CD14-positive monocyte (primary cell): Measurements from ENCODE around the gene MYO5C. TPM values are rescaled to one million over a fixed set of nuclear protein-coding genes. Genes with fewer than 3 reads are reported as not detected.

ENCODE experiments used
- DNase-seq, 3 donors: peaks; one replicate each; pipeline ENCODE4 v3.0.0-alpha.2; 2011 to 2022
- H2AFZ ChIP-seq: 2 replicates; pipeline ENCODE4 v1.6.0; 2012; ENCODE audit warnings: mild to moderate bottlenecking, low read depth, low read length, inconsistent platforms; ENCODE audit not compliant: insufficient read depth, poor library complexity, severe bottlenecking
- H3K27ac ChIP-seq, 2 donors: 1 replicate in 1 of 2; 2 replicates in 1 of 2; pipeline ENCODE4 v1.5.1; 2012 to 2013; ENCODE audit warnings: low read length in 2 of 2, control low read depth in 1 of 2, inconsistent platforms in 1 of 2, low read depth in 1 of 2, mild to moderate bottlenecking in 1 of 2
- H3K27me3 ChIP-seq, 2 donors: one replicate each; pipeline versions ENCODE4 v1.6.0 to v1.6.1; 2011 to 2013; ENCODE audit warnings: low read length in 2 of 2; ENCODE audit not compliant: control insufficient read depth in 2 of 2, insufficient read depth in 2 of 2
- H3K36me3 ChIP-seq, 2 donors: replicated peaks in 1 of 2; 1 replicate in 1 of 2; 2 replicates in 1 of 2; pipeline versions ENCODE4 v1.5.1 to v1.6.1; 2012 to 2013; ENCODE audit warnings: low read length in 2 of 2, control low read depth in 1 of 2, inconsistent platforms in 1 of 2, mild to moderate bottlenecking in 1 of 2; ENCODE audit not compliant: insufficient read depth in 2 of 2, control insufficient read depth in 1 of 2
- H3K4me1 ChIP-seq, 2 donors: 1 replicate in 1 of 2; 2 replicates in 1 of 2; pipeline versions ENCODE4 v1.5.1 to v1.6.1; 2012 to 2013; ENCODE audit warnings: low read length in 2 of 2, control low read depth in 1 of 2, inconsistent platforms in 1 of 2, mild to moderate bottlenecking in 1 of 2, moderate library complexity in 1 of 2; ENCODE audit not compliant: insufficient read depth in 2 of 2, control insufficient read depth in 1 of 2
- H3K4me2 ChIP-seq: replicated peaks from 2 replicates; pipeline ENCODE3; 2012; ENCODE audit warnings: low read length, moderate library complexity, mild to moderate bottlenecking; ENCODE audit not compliant: poor library complexity, severe bottlenecking; ENCODE audit errors: extremely low read depth
- H3K4me3 ChIP-seq, 3 experiments: fragments of 200-600 bp in 1 of 3; sonication (generic) in 1 of 3; replicated peaks in 1 of 3; 1 replicate in 2 of 3; 2 replicates in 1 of 3; pipeline ENCODE4 v1.5.1; 2011 to 2013; ENCODE audit warnings: low read length in 3 of 3, mild to moderate bottlenecking in 3 of 3, control low read depth in 2 of 3, low read depth in 2 of 3, inconsistent platforms in 1 of 3, moderate library complexity in 1 of 3
- H3K79me2 ChIP-seq: 2 replicates; pipeline ENCODE4 v1.6.0; 2012; ENCODE audit warnings: mild to moderate bottlenecking, control low read depth, inconsistent platforms, low read length, moderate library complexity; ENCODE audit not compliant: insufficient read depth
- H3K9ac ChIP-seq: 2 replicates; pipeline ENCODE4 v1.6.0; 2017; ENCODE audit warnings: low read length, mild to moderate bottlenecking; ENCODE audit not compliant: insufficient read depth, poor library complexity, severe bottlenecking
- H3K9me3 ChIP-seq, 2 donors: replicated peaks in 1 of 2; 1 replicate in 1 of 2; 2 replicates in 1 of 2; pipeline versions ENCODE4 v1.5.1 to v1.6.1; 2012 to 2013; ENCODE audit warnings: low read length in 2 of 2, control low read depth in 1 of 2; ENCODE audit not compliant: control insufficient read depth in 1 of 2, insufficient read depth in 1 of 2
- H4K20me1 ChIP-seq: 2 replicates; pipeline ENCODE4 v1.6.0; 2012; ENCODE audit warnings: mild to moderate bottlenecking, low read length, control low read depth, moderate library complexity; ENCODE audit not compliant: insufficient read depth
- H3K27ac Mint-ChIP-seq, 7 donors: one replicate each; pipeline ENCODE4 v1.8.0; 2020; ENCODE audit warnings: mild to moderate bottlenecking in 7 of 7, mixed read lengths in 7 of 7, moderate library complexity in 6 of 7, inconsistent platforms in 2 of 7
- H3K27me3 Mint-ChIP-seq, 3 donors: one replicate each; pipeline ENCODE4 v1.8.0; 2021 to 2022; ENCODE audit warnings: low read depth in 3 of 3, mild to moderate bottlenecking in 3 of 3, mixed read lengths in 3 of 3, moderate library complexity in 3 of 3, inconsistent platforms in 1 of 3
- H3K36me3 Mint-ChIP-seq, 2 donors: one replicate each; pipeline ENCODE4 v1.8.0; 2020; ENCODE audit warnings: mixed read lengths in 2 of 2, inconsistent platforms in 1 of 2, mild to moderate bottlenecking in 1 of 2
- H3K4me1 Mint-ChIP-seq: one replicate; pipeline ENCODE4 v1.8.0; 2020; ENCODE audit warnings: mild to moderate bottlenecking, mixed read lengths
- H3K4me3 Mint-ChIP-seq, 2 donors: one replicate each; pipeline ENCODE4 v1.8.0; 2020; ENCODE audit warnings: mild to moderate bottlenecking in 2 of 2, mixed read lengths in 2 of 2, moderate library complexity in 1 of 2
- H3K9me3 Mint-ChIP-seq, 7 donors: one replicate each; pipeline ENCODE4 v1.8.0; 2020 to 2022; ENCODE audit warnings: mixed read lengths in 7 of 7, mild to moderate bottlenecking in 6 of 7, moderate library complexity in 6 of 7, inconsistent platforms in 2 of 7
- WGBS: methylation state at CpG from one replicate; pipeline ENCODE4 v1.1.5; 2013; ENCODE audit warnings: missing lambda C conversion rate; ENCODE audit not compliant: insufficient coverage; 5-methylcytosine and 5-hydroxymethylcytosine counted together
- intact Hi-C, 2 donors: fragments of 100-400 bp; cut with micrococcal nuclease; formaldehyde crosslinking; loops; one replicate each; pipeline versions ENCODE4 v1.15.0 to v1.15.1; 2023
- polyA plus RNA-seq, 3 donors: library from polyadenylated mRNA; depleted of rRNA in 1 of 3; unstranded in 2 of 3; stranded (reverse) in 1 of 3; fragments of 300-500 nt in 2 of 3; fragments of >200 nt in 1 of 3; fragmentation: Illumina TruSeq in 2 of 3; gene quantifications; 1 replicate in 2 of 3; 2 replicates in 1 of 3; pipeline ENCODE4 v1.2.3, GENCODE V29; 2012 to 2021
- TF ChIP-seq, protein P1 (sequence below): fragments of 200-600 bp; IDR thresholded peaks from one replicate; pipeline ENCODE4 v1.8.0; 2022; ENCODE audit warnings: antibody characterized with exemption, mild to moderate bottlenecking

MYO5C gene
- polyA plus RNA-seq, 3 donors: 0.20 TPM; not detected in 2

DNA sequence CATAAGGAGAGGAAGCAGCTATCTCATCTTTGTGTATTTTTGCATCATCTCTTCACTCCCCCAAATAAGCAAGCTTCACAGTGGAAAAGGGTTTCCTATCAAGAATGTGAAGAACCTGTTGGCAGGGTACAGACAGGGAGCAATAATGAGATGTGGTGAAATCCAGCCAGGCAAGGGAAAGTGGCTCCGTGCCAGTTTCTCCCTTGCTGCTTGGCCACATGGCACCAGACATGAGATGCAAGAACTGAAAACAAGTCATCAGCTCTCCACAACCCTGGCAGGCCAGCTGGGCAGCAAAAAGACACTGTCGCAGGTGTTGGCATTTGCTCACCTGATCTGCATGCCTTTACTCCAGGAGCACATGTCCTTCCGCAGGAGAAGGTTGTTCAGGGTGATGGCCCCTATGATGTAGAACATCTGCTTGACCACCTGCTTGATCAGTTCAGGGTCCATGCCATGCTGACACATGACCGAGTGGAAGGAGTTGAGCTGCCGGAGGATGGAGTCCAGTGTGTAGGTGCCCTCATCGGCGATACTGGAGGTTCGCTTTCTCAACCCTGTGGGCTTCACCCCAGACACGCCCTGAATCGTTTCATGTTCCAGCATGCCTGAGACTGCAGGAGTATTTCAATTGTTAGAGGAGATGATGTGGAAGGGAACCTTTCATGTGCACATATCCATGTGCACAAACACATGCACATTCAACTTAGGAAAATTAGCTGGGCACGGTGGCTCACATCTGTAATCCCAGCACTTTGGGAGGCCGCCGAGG, 23.3 kb upstream of the MYO5C start:
- H3K36me3 ChIP-seq: peaks cover 85 to 99% of the 10 kb centered on the region in 2 donors
- H3K4me1 Mint-ChIP-seq: no peaks in the 10 kb centered on the region

GRCh38 chr15:52317688-52318087, 22.1 kb upstream of the MYO5C start:
- Histone ChIP-seq H3K4me2 (no peak overlapping the region), H2AFZ (no peak overlapping the region), H3K4me3 (no peak overlapping the region), H3K9me3 (no peaks in the 10 kb centered on the region), H3K79me2 (no peaks in the 10 kb centered on the region), H4K20me1 (no peaks in the 10 kb centered on the region), H3K27ac (no peak overlapping the region), H3K36me3 (peaks cover 88 to 99% of the 10 kb centered on the region in 2 donors), H3K27me3 (no peaks in the 10 kb centered on the region), H3K4me1 (no peaks in the 10 kb centered on the region), H3K9ac (no peak overlapping the region)
- Mint-ChIP-seq H3K4me3 (no peak overlapping the region), H3K4me1 (no peaks in the 10 kb centered on the region), H3K27me3 (no peaks in the 10 kb centered on the region), H3K27ac (no peak overlapping the region), H3K36me3 (peaks cover 81 to 93% of the 10 kb centered on the region in 2 donors), H3K9me3 (peaks cover 0 to 2% (median 0%) of the 10 kb centered on the region in 7 donors)
- no CpG with 5 or more reads among the region's 2 CpGs for WGBS
- TF ChIP-seq, protein P1, sequence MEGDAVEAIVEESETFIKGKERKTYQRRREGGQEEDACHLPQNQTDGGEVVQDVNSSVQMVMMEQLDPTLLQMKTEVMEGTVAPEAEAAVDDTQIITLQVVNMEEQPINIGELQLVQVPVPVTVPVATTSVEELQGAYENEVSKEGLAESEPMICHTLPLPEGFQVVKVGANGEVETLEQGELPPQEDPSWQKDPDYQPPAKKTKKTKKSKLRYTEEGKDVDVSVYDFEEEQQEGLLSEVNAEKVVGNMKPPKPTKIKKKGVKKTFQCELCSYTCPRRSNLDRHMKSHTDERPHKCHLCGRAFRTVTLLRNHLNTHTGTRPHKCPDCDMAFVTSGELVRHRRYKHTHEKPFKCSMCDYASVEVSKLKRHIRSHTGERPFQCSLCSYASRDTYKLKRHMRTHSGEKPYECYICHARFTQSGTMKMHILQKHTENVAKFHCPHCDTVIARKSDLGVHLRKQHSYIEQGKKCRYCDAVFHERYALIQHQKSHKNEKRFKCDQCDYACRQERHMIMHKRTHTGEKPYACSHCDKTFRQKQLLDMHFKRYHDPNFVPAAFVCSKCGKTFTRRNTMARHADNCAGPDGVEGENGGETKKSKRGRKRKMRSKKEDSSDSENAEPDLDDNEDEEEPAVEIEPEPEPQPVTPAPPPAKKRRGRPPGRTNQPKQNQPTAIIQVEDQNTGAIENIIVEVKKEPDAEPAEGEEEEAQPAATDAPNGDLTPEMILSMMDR: no peak
- DNase-seq: no peak
- intact Hi-C loops: no loop called here

More for the DNA sequence above, 23.3 kb upstream of the MYO5C start:
- Histone ChIP-seq H2AFZ (no peak overlapping the region), H4K20me1 (no peaks in the 10 kb centered on the region), H3K79me2 (no peaks in the 10 kb centered on the region), H3K4me2 (no peak overlapping the region), H3K4me3 (no peak overlapping the region), H3K9me3 (no peaks in the 10 kb centered on the region), H3K9ac (no peak overlapping the region), H3K27me3 (no peaks in the 10 kb centered on the region), H3K27ac (no peak overlapping the region), H3K4me1 (no peaks in the 10 kb centered on the region)
- H3K36me3 Mint-ChIP-seq: peaks cover 78 to 94% of the 10 kb centered on the region in 2 donors
- H3K4me3 Mint-ChIP-seq: no peak overlapping the region
- H3K27me3 Mint-ChIP-seq: no peaks in the 10 kb centered on the region
- 96% methylated on average over 9 of the region's 13 CpGs for WGBS
- intact Hi-C loops: no loop called here
- peaks cover 0 to 2% (median 0%) of the 10 kb centered on the region in 7 donors for H3K9me3 Mint-ChIP-seq
- no peak overlapping the region for H3K27ac Mint-ChIP-seq
- TF ChIP-seq, protein P1: no peak
- DNase-seq: no peak
